Nephron (organoid): Measurements from ENCODE around the gene STX18.
"Not testable (repeated sequence)": the region's sequence is repeated elsewhere in the genome, so short reads cannot be mapped to it uniquely, and the experiment has no call there.

Source experiments
- H3K27ac Mint-ChIP-seq, 3 experiments: 2 replicates each; pipeline ENCODE4 v1.8.0; 2020; ENCODE audit warnings: mixed read lengths in 3 of 3, mild to moderate bottlenecking in 2 of 3, moderate library complexity in 1 of 3
- H3K27me3 Mint-ChIP-seq: 2 replicates; pipeline ENCODE4 v1.8.0; 2021; ENCODE audit warnings: low read depth, mild to moderate bottlenecking, moderate library complexity, mixed read lengths
- H3K36me3 Mint-ChIP-seq: 2 replicates; pipeline ENCODE4 v1.8.0; 2020; ENCODE audit warnings: low read depth, mixed read lengths
- H3K4me1 Mint-ChIP-seq: 2 replicates; pipeline ENCODE4 v1.8.0; 2020; ENCODE audit warnings: mixed read lengths
- H3K4me3 Mint-ChIP-seq, 3 experiments: 2 replicates each; pipeline ENCODE4 v1.8.0; 2020; ENCODE audit warnings: mild to moderate bottlenecking in 3 of 3, mixed read lengths in 3 of 3, moderate library complexity in 2 of 3
- H3K9me3 Mint-ChIP-seq: 2 replicates; pipeline ENCODE4 v1.8.0; 2020; ENCODE audit warnings: mixed read lengths
- TF ChIP-seq, protein P1 (sequence below), 3 experiments: fragments of 200-600 bp; sonication (generic); IDR thresholded peaks; one replicate each; pipeline ENCODE4 v1.5.0; 2021; ENCODE audit warnings: antibody characterized with exemption in 3 of 3; ENCODE audit not compliant: unreplicated experiment in 3 of 3

The STX18 gene

DNA sequence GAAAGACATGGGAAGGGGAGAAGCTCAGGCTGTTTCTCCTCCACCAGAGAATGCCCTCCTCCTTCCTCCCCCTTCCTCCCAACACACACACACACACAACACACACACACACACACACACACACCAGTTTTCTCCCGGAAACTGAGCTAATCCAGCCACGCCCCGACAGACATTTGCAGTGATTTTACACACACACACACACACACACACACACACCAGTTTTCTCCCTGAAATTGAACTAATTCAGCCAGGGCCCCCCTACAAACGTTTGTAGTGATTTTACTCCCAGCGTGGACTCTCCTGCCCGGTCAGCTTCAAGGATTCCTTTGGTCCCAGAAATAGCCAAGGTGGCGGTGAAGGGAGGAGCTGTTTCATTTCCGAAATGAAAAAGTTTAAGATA, 32.9 kb upstream of the STX18 start:
- peaks cover 5% of the 10 kb centered on the region for H3K9me3 Mint-ChIP-seq
- H3K4me1 Mint-ChIP-seq = peaks cover 37% of the 10 kb centered on the region
- peak overlapping the region; percentile 71 to 87 (median 85) for H3K4me3 Mint-ChIP-seq

DNA sequence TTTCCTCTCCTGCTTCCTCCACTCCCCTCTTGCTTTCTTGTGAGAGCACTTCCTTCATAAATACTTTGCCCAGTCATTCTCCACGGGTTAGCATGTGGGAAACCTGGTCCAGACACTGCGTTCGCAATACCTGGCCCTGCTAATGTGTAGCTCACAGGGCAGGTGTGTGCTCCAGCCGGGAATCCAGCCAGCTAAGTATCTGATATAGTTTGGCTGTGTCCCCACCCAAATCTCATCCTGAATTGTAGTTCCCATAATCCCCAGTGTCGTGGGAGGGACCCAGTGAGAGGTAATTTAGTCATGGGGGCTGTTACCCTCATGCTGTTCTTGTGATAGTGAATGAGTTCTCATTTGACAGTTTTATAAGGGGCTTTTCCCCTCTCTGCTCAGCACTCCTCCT, 32.2 kb upstream of the STX18 start:
- Mint-ChIP-seq H3K27me3 (peaks cover 5% of the 10 kb centered on the region), H3K36me3 (peaks cover 23% of the 10 kb centered on the region), H3K4me3 (peak overlapping the region; percentile 71 to 87 (median 85)), H3K4me1 (peaks cover 29% of the 10 kb centered on the region), H3K9me3 (peaks cover 8% of the 10 kb centered on the region), H3K27ac (peak overlapping the region; percentile 94 to 98 (median 95))
- TF ChIP-seq, protein P1, sequence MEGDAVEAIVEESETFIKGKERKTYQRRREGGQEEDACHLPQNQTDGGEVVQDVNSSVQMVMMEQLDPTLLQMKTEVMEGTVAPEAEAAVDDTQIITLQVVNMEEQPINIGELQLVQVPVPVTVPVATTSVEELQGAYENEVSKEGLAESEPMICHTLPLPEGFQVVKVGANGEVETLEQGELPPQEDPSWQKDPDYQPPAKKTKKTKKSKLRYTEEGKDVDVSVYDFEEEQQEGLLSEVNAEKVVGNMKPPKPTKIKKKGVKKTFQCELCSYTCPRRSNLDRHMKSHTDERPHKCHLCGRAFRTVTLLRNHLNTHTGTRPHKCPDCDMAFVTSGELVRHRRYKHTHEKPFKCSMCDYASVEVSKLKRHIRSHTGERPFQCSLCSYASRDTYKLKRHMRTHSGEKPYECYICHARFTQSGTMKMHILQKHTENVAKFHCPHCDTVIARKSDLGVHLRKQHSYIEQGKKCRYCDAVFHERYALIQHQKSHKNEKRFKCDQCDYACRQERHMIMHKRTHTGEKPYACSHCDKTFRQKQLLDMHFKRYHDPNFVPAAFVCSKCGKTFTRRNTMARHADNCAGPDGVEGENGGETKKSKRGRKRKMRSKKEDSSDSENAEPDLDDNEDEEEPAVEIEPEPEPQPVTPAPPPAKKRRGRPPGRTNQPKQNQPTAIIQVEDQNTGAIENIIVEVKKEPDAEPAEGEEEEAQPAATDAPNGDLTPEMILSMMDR (IDR thresholded peaks at IDR 0.05; ENCODE audit: unreplicated experiment in 3 of 3) = no peak

More for the DNA sequence above, 32.9 kb upstream of the STX18 start:
- H3K27me3 Mint-ChIP-seq = peaks cover 5% of the 10 kb centered on the region
- H3K36me3 Mint-ChIP-seq = peaks cover 16% of the 10 kb centered on the region
- TF ChIP-seq, protein P1 (IDR thresholded peaks at IDR 0.05; ENCODE audit: unreplicated experiment in 3 of 3) = no peak
- peak overlapping the region; percentile 94 to 98 (median 95) for H3K27ac Mint-ChIP-seq

DNA sequence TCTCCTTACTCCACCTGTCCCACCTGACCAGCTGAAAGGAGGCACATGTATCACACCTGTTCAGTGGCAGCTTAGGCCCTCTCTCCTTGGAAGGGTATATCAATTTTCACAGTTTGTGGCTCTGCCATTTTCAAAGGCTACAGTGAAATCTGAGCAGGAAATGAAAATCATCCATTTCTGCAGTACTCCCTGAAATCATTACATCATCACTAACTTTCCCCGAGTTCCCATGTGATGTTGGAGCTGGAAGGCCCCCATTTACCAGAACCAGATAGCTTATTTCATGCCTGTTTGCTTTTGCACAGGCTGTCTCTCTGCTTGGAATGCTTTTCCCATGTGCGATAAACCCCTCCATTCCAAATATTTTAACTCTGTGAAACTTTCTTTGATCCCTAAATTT, 31.0 kb upstream of the STX18 start:
- Mint-ChIP-seq H3K9me3 (peaks cover 8% of the 10 kb centered on the region), H3K27me3 (peaks cover 5% of the 10 kb centered on the region), H3K36me3 (peaks cover 30% of the 10 kb centered on the region), H3K4me3 (no peak overlapping the region), H3K27ac (peak overlapping the region in 2 of 3 experiments; percentile 59 to 95), H3K4me1 (peaks cover 24% of the 10 kb centered on the region)
- TF ChIP-seq, protein P1 (IDR thresholded peaks at IDR 0.05; ENCODE audit: unreplicated experiment in 3 of 3) = no peak

DNA sequence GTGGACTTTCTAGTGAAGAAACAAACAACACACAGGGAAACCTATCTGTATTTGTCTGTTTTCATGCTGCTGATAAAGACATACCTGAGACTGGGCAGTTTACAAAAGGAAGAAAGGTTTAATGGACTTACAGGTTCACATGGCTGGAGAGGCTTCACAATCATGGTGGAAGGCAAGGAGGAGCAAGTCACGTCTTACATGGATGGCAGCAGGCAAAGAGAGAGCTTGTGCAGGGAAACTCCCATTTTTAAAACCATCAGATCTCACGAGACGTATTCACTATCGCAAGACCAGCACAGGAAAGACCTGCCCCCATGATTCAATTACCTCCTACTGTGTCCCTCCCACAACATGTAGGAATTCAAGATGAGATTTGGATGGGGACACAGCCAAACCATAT, 28.0 kb upstream of the STX18 start:
- Mint-ChIP-seq H3K36me3 (peaks cover 48% of the 10 kb centered on the region), H3K4me1 (peaks cover 16% of the 10 kb centered on the region)
- H3K27me3 Mint-ChIP-seq, H3K9me3 Mint-ChIP-seq, H3K4me3 Mint-ChIP-seq, H3K27ac Mint-ChIP-seq: not testable (repeated sequence)

DNA sequence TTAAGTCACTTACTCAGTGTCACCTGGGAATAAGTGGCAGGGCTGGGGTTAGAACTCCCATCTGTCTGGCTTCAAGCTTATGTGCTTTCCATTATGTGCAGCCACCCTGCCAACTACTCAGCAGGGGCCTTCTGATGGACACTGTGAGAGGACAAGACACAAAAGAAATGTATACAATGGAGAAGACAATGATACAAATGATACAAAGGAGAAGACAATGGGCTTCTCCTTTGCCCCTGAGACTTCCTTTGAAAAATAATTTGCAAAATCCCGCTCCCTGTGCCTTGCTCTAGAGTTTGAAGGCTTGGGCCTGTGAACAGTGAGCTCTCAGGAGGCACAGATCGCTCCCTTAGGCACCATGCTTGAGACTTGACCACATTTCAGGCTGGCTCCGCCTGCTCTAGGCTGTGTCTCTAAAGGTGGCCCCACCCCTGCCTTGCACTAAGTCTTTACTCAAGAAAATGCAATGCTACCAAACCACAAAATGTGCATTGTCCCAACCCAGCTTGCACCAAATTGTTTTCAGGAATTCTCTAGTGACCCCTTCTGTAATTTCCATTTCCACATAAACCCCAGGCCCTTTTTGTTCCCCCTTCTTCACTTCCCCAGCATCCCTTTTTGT, 27.1 kb upstream of the STX18 start:
- TF ChIP-seq, protein P1 (IDR thresholded peaks at IDR 0.05; ENCODE audit: unreplicated experiment in 3 of 3) = no peak
- Mint-ChIP-seq H3K4me1 (peaks cover 8% of the 10 kb centered on the region), H3K4me3 (no peak overlapping the region), H3K27me3 (no peaks in the 10 kb centered on the region), H3K27ac (no peak overlapping the region), H3K36me3 (peaks cover 55% of the 10 kb centered on the region), H3K9me3 (peaks cover 8% of the 10 kb centered on the region)

DNA sequence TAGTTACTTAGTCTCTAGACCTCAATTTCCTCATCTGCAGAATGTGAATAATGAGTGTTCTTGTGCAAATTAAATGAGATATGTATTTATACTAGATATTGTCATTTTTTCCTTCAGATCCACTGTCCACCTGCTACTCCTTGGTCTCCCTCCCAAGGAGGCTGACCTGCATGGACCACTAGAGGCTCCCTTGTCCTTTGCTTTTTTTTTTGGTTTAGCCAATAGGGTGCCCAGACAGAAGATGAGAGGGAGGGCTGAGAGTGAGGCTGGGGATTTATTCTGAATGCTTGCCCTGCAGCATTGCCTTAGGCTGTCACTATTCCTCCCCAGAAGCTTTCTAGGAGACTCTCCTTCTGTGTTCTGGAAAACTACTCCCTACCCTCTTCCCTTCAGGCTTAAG, 24.5 kb upstream of the STX18 start:
- not testable (repeated sequence) for H3K4me1 Mint-ChIP-seq, H3K9me3 Mint-ChIP-seq, H3K27me3 Mint-ChIP-seq, H3K4me3 Mint-ChIP-seq, H3K27ac Mint-ChIP-seq
- peaks cover 59% of the 10 kb centered on the region for H3K36me3 Mint-ChIP-seq

DNA sequence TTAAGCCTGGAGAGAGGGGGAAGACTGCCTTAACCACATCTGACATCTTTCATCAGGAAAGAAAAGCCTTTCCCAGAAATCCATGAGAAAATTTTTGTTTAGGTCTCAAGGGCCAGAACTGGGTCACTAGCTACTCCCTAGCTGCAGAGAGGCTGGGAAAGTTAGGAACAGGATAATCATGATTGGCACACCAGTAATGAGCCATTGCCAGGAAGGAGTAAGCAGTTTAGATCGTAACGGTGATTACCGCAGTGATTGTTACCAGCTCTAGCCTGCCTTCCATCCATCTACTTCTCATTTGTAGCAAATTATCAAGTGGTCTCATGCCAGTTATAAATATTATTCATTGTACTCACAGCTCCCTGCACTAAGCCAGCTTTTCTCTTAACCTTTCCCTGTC, 22.7 kb upstream of the STX18 start:
- Mint-ChIP-seq H3K27ac (no peak overlapping the region), H3K36me3 (peaks cover 48% of the 10 kb centered on the region)

More for the DNA sequence above, 22.7 kb upstream of the STX18 start:
- Mint-ChIP-seq H3K4me3 (no peak overlapping the region), H3K4me1 (peaks cover 5% of the 10 kb centered on the region), H3K9me3 (peaks cover under 1% of the 10 kb centered on the region), H3K27me3 (no peaks in the 10 kb centered on the region)
- TF ChIP-seq, protein P1 (IDR thresholded peaks at IDR 0.05; ENCODE audit: unreplicated experiment in 3 of 3) = no peak
